ENCODE results near the gene CNNM1.

The CNNM1 gene

DNA sequence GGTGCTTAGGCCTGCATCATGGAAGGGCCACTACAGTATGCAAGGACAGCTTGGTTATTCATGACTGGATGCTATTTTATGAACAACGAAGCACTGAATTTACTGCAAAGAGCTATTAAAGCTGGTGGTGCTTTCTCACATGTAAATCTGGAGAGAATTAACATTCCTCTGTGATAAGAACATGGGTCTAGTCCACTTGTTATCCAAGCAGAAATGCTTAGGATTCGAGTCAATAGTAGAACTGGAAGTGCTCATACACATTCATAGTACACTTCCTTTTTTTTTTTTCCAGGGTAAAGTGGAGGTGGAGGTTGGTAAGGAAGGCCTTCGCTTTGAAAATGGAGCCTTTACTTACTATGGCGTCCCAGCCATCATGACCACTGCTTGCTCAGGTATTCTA, 35.0 kb downstream of the CNNM1 start:
- TF ChIP-seq POLR2AphosphoS5 (IDR thresholded peaks at IDR 0.05; ENCODE audit: low read depth, low read length) (no peak), SPI1 (IDR thresholded peaks at IDR 0.05; ENCODE audit: low read depth, low read length) (peak; percentile 10; the same call in 1 of the 2 replicates)
- no peak for FAIRE-seq
- no peak for DNase-seq (ENCODE audit: insufficient read length, low spot score)

- FAIRE-seq (no peak), DNase-seq (ENCODE audit: insufficient read length, low spot score) (no peak)
- TF ChIP-seq PAX5 (IDR thresholded peaks at IDR 0.05; ENCODE audit: insufficient read depth, low read length, severe bottlenecking) (no peak), SPI1 (IDR thresholded peaks at IDR 0.05; ENCODE audit: low read depth, low read length) (no peak), POLR2A (IDR thresholded peaks at IDR 0.05; ENCODE audit: low read depth, low read length) (no peak), POU2F2 (IDR thresholded peaks at IDR 0.05; ENCODE audit: low read depth, low read length) (no peak), POLR2AphosphoS5 (IDR thresholded peaks at IDR 0.05; ENCODE audit: low read depth, low read length) (no peak), TAF1 (IDR thresholded peaks at IDR 0.05; ENCODE audit: low read depth, low read length) (no peak)
Measured at GRCh38 chr10:99365311-99365710, 36.2 kb downstream of the CNNM1 start.

GRCh38 chr10:99365736-99366135, 36.6 kb downstream of the CNNM1 start:
- FAIRE-seq (no peak), DNase-seq (ENCODE audit: insufficient read length, low spot score) (no peak)
- no peak for TF ChIP-seq TAF1 (IDR thresholded peaks at IDR 0.05; ENCODE audit: low read depth, low read length)
- no peak for TF ChIP-seq POU2F2 (IDR thresholded peaks at IDR 0.05; ENCODE audit: low read depth, low read length)
- no peak for TF ChIP-seq SPI1 (IDR thresholded peaks at IDR 0.05; ENCODE audit: low read depth, low read length)
- TF ChIP-seq POLR2AphosphoS5 (IDR thresholded peaks at IDR 0.05; ENCODE audit: low read depth, low read length), result no peak
- TF ChIP-seq POLR2A (IDR thresholded peaks at IDR 0.05; ENCODE audit: low read depth, low read length), result no peak
- TF ChIP-seq PAX5 (IDR thresholded peaks at IDR 0.05; ENCODE audit: insufficient read depth, low read length, severe bottlenecking), result no peak

DNA sequence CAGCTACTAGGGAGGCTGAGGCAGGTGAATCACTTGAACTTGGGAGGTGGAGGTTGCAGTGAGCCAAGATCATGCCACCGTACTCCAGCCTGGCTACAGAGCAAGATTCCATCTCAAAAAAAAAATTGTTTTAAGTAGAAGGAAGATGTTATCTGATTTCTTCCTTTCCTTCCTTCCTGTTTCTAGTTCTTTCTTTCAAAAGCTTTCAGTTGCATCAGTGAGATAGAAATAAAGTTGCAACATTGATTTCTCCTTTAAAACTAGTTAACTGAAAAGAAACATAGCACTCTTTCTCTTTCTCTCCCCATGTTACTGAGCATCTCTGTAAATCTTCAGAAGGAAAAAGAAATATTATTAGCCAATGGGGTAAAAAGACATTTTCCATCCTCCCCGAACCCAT, 37.5 kb downstream of the CNNM1 start:
- TF ChIP-seq PAX5 (IDR thresholded peaks at IDR 0.05; ENCODE audit: insufficient read depth, low read length, severe bottlenecking) (no peak), POLR2AphosphoS5 (IDR thresholded peaks at IDR 0.05; ENCODE audit: low read depth, low read length) (no peak), SPI1 (IDR thresholded peaks at IDR 0.05; ENCODE audit: low read depth, low read length) (no peak), POLR2A (IDR thresholded peaks at IDR 0.05; ENCODE audit: low read depth, low read length) (no peak), POU2F2 (IDR thresholded peaks at IDR 0.05; ENCODE audit: low read depth, low read length) (no peak), TAF1 (IDR thresholded peaks at IDR 0.05; ENCODE audit: low read depth, low read length) (no peak)
- FAIRE-seq, result no peak
- DNase-seq (ENCODE audit: insufficient read length, low spot score), result no peak

DNA sequence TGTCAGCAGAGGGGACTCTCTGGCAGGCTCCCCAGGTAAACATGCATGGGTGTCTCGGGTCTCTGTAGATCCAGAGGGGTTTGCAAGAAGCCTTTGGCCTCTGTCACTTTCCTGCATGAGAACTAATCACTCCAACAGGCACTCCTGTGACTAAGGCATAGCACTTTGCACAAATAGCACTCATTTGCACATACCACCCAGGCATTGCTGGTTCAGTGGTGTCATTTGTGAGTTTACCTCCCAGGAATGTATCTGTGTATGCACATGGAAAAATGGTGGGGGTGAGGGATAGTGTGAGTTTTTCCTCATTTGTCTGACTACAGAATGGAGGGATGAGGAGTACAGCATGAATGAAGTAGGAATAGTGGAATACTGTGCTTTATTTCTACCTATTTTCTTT, 39.5 kb downstream of the CNNM1 start:
- FAIRE-seq (no peak), DNase-seq (ENCODE audit: insufficient read length, low spot score) (no peak)
- TF ChIP-seq SPI1 (IDR thresholded peaks at IDR 0.05; ENCODE audit: low read depth, low read length), result no peak
- TF ChIP-seq TAF1 (IDR thresholded peaks at IDR 0.05; ENCODE audit: low read depth, low read length), result no peak
- TF ChIP-seq POU2F2 (IDR thresholded peaks at IDR 0.05; ENCODE audit: low read depth, low read length), result no peak
- TF ChIP-seq POLR2AphosphoS5 (IDR thresholded peaks at IDR 0.05; ENCODE audit: low read depth, low read length), result no peak
- no peak for TF ChIP-seq PAX5 (IDR thresholded peaks at IDR 0.05; ENCODE audit: insufficient read depth, low read length, severe bottlenecking)
- no peak for TF ChIP-seq POLR2A (IDR thresholded peaks at IDR 0.05; ENCODE audit: low read depth, low read length)

- DNase-seq (ENCODE audit: insufficient read length, low spot score) (no peak), FAIRE-seq (no peak)
- no peak for TF ChIP-seq SPI1 (IDR thresholded peaks at IDR 0.05; ENCODE audit: low read depth, low read length)
- no peak for TF ChIP-seq POU2F2 (IDR thresholded peaks at IDR 0.05; ENCODE audit: low read depth, low read length)
- TF ChIP-seq POLR2AphosphoS5 (IDR thresholded peaks at IDR 0.05; ENCODE audit: low read depth, low read length), result no peak
- no peak for TF ChIP-seq PAX5 (IDR thresholded peaks at IDR 0.05; ENCODE audit: insufficient read depth, low read length, severe bottlenecking)
- TF ChIP-seq POLR2A (IDR thresholded peaks at IDR 0.05; ENCODE audit: low read depth, low read length), result no peak
- TF ChIP-seq TAF1 (IDR thresholded peaks at IDR 0.05; ENCODE audit: low read depth, low read length), result no peak
Measured at GRCh38 chr10:99369126-99369525, 40.0 kb downstream of the CNNM1 start.

DNA sequence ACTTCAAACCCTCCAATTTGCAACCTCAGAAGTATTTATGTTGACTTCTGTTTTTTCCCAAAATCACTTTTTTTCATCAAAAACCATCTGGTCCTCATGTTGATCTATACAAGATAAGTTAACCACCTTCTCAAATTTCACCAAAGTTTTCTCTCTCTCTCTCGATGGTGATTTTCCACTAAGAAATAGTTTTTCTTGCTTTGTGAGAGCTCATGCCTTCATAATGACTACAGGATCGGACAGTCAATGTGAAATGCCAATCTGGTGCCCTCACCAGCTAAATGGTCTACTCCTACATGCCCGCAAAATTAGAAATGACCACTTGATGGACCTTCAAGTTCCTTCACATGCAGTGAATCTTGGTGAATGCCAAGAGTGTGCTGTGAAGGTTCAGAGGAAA, 40.4 kb downstream of the CNNM1 start:
- TF ChIP-seq POLR2A (IDR thresholded peaks at IDR 0.05; ENCODE audit: low read depth, low read length) (no peak), PAX5 (IDR thresholded peaks at IDR 0.05; ENCODE audit: insufficient read depth, low read length, severe bottlenecking) (no peak), POLR2AphosphoS5 (IDR thresholded peaks at IDR 0.05; ENCODE audit: low read depth, low read length) (no peak), SPI1 (IDR thresholded peaks at IDR 0.05; ENCODE audit: low read depth, low read length) (no peak), POU2F2 (IDR thresholded peaks at IDR 0.05; ENCODE audit: low read depth, low read length) (no peak), TAF1 (IDR thresholded peaks at IDR 0.05; ENCODE audit: low read depth, low read length) (no peak)
- DNase-seq (ENCODE audit: insufficient read length, low spot score) (no peak), FAIRE-seq (no peak)

GRCh38 chr10:99370993-99371392, 41.8 kb downstream of the CNNM1 start:
- TF ChIP-seq POLR2A (IDR thresholded peaks at IDR 0.05; ENCODE audit: low read depth, low read length) (no peak), TAF1 (IDR thresholded peaks at IDR 0.05; ENCODE audit: low read depth, low read length) (no peak), POLR2AphosphoS5 (IDR thresholded peaks at IDR 0.05; ENCODE audit: low read depth, low read length) (no peak), POU2F2 (IDR thresholded peaks at IDR 0.05; ENCODE audit: low read depth, low read length) (no peak), PAX5 (IDR thresholded peaks at IDR 0.05; ENCODE audit: insufficient read depth, low read length, severe bottlenecking) (no peak), SPI1 (IDR thresholded peaks at IDR 0.05; ENCODE audit: low read depth, low read length) (no peak)
- peak; percentile 13 for FAIRE-seq
- no peak for DNase-seq (ENCODE audit: insufficient read length, low spot score)

DNA sequence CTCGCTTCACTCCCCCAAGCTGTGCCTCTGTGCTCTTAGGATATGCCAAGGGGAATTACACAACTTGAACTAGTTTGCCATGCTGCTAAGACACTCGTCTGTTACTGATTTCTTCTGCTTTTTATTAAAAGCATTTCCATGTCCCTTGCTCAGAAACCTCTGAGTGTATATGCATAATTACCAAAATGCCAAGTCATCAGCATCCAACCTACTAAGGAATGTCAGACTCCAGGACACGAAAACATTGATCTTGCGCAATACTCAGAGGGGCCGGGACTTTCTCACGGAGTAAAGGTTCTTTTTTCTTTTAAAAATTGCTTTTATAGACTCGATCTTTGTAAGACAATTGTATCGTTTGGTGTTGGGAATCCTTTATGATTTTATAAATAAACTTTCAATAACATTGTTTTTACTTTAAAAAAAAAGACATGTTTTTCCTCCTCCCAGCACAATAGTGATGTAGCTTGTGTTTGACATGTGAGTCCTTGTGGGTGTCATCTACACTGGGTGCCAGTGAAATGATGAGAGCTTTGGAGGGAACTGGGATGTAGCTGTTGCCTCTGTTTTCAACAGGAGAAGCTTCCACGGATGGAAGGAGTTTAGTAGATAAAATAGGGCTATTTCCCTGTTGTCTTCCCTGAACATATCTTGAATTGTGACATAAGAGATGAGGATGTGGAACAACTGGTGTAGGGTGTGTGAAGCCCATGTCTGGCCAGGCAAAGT, 43.6 kb downstream of the CNNM1 start:
- no peak for FAIRE-seq
- no peak for DNase-seq (ENCODE audit: insufficient read length, low spot score)
- no peak for TF ChIP-seq POU2F2 (IDR thresholded peaks at IDR 0.05; ENCODE audit: low read depth, low read length)
- TF ChIP-seq POLR2AphosphoS5 (IDR thresholded peaks at IDR 0.05; ENCODE audit: low read depth, low read length), result no peak
- no peak for TF ChIP-seq SPI1 (IDR thresholded peaks at IDR 0.05; ENCODE audit: low read depth, low read length)
- TF ChIP-seq PAX5 (IDR thresholded peaks at IDR 0.05; ENCODE audit: insufficient read depth, low read length, severe bottlenecking), result no peak
- no peak for TF ChIP-seq POLR2A (IDR thresholded peaks at IDR 0.05; ENCODE audit: low read depth, low read length)

- DNase-seq (ENCODE audit: insufficient read length, low spot score), result no peak
- FAIRE-seq, result no peak
- TF ChIP-seq TAF1 (IDR thresholded peaks at IDR 0.05; ENCODE audit: low read depth, low read length) (no peak), POLR2AphosphoS5 (IDR thresholded peaks at IDR 0.05; ENCODE audit: low read depth, low read length) (no peak), POLR2A (IDR thresholded peaks at IDR 0.05; ENCODE audit: low read depth, low read length) (no peak), PAX5 (IDR thresholded peaks at IDR 0.05; ENCODE audit: insufficient read depth, low read length, severe bottlenecking) (no peak), SPI1 (IDR thresholded peaks at IDR 0.05; ENCODE audit: low read depth, low read length) (no peak), POU2F2 (IDR thresholded peaks at IDR 0.05; ENCODE audit: low read depth, low read length) (no peak)
Measured at GRCh38 chr10:99374526-99374925, 45.4 kb downstream of the CNNM1 start.
